ENCODE measurements around the gene CNTN1.

GRCh38 chr12:40833818-40834217 lies 141.6 kb downstream of the CNTN1 start:
- no peak for TF ChIP-seq POLR2A (IDR thresholded peaks at IDR 0.05)
- no peak for TF ChIP-seq CTCF (IDR thresholded peaks at IDR 0.05 in 8 of 11, conservative IDR thresholded peaks at IDR 0.05 in 3 of 11)
